HG02981 (cell line): ENCODE results near the gene CCDC33.

Experiments used
- ATAC-seq: cut with Tn5 transposase; IDR thresholded peaks from one replicate; pipeline ENCODE4 v1.9.1; 2021; ENCODE audit warnings: mild to moderate bottlenecking, moderate library complexity; ENCODE audit not compliant: unreplicated experiment

The CCDC33 gene

GRCh38 chr15:74208496-74208895 is 27.6 kb upstream of the CCDC33 start:
- no peak for ATAC-seq

GRCh38 chr15:74208901-74209559 is 27.1 kb upstream of the CCDC33 start:
- no peak for ATAC-seq

- ATAC-seq = no peak
These were observed 26.6 kb upstream of the CCDC33 start for GRCh38 chr15:74209560-74209958.

- no peak for ATAC-seq
These were observed 26.0 kb upstream of the CCDC33 start for GRCh38 chr15:74209997-74210671.

- no peak for ATAC-seq
These were observed 25.4 kb upstream of the CCDC33 start for GRCh38 chr15:74210729-74211128.

- no peak for ATAC-seq
These were observed 24.5 kb upstream of the CCDC33 start for GRCh38 chr15:74211656-74212055.

- ATAC-seq = no peak
These were observed 23.6 kb upstream of the CCDC33 start for GRCh38 chr15:74212494-74212893.

GRCh38 chr15:74213858-74214284 is 22.3 kb upstream of the CCDC33 start:
- ATAC-seq = no peak

GRCh38 chr15:74214324-74215021 is 21.7 kb upstream of the CCDC33 start:
- no peak for ATAC-seq

- ATAC-seq = no peak
These were observed 20.2 kb upstream of the CCDC33 start for GRCh38 chr15:74215958-74216357.

- ATAC-seq = no peak
These were observed 19.2 kb upstream of the CCDC33 start for GRCh38 chr15:74216949-74217348.

GRCh38 chr15:74217907-74218885 is 17.9 kb upstream of the CCDC33 start:
- ATAC-seq = no peak

- no peak for ATAC-seq
These were observed 15.5 kb upstream of the CCDC33 start for GRCh38 chr15:74220475-74221248.

GRCh38 chr15:74221399-74222239 is 14.5 kb upstream of the CCDC33 start:
- ATAC-seq = no peak

GRCh38 chr15:74222240-74223119 is 13.6 kb upstream of the CCDC33 start:
- ATAC-seq = no peak

GRCh38 chr15:74225928-74226327 is 10.2 kb upstream of the CCDC33 start:
- no peak for ATAC-seq

GRCh38 chr15:74226761-74227540 is 9.2 kb upstream of the CCDC33 start:
- ATAC-seq = no peak
